GM23248 (cell line): ENCODE results near the gene TRPM2.

Experiments used
- EZH2 ChIP-seq: fragments of 200-600 bp; sonication (generic); IDR thresholded peaks from 2 replicates; pipeline ENCODE4 v1.6.1; 2018; ENCODE audit warnings: antibody characterized with exemption, mild to moderate bottlenecking; ENCODE audit not compliant: insufficient read depth, poor library complexity, severe bottlenecking
- EZH2phosphoT487 ChIP-seq: fragments of 200-600 bp; sonication (generic); IDR thresholded peaks from 2 replicates; pipeline ENCODE4 v1.6.1; 2018; ENCODE audit warnings: antibody characterized with exemption, moderate library complexity, mild to moderate bottlenecking, low read depth; ENCODE audit not compliant: insufficient read depth

- TF ChIP-seq EZH2 (no peak), EZH2phosphoT487 (no peak)
These were observed 37.7 kb upstream of the TRPM2 start for GRCh38 chr21:44315691-44316203.
